Vagina (tissue), 2 donors: ENCODE measurements around the gene NTM.

Source experiments
- POLR2AphosphoS5 ChIP-seq, 2 donors: sonication (generic); formaldehyde crosslinking; IDR thresholded peaks; one replicate each; pipeline ENCODE4 v1.9.0; 2017; ENCODE audit warnings: antibody characterized with exemption in 2 of 2, mild to moderate bottlenecking in 2 of 2, low read depth in 1 of 2; ENCODE audit not compliant: insufficient read depth in 1 of 2
- TF ChIP-seq, protein P1 (sequence below), 3 experiments: fragments of 450-650 bp in 2 of 3; fragments of 200-600 bp in 1 of 3; sonication (generic) in 1 of 3; IDR thresholded peaks; one replicate each; pipeline ENCODE4 v1.5.1; 2017 to 2019; ENCODE audit warnings: antibody characterized with exemption in 3 of 3, mild to moderate bottlenecking in 2 of 3, moderate library complexity in 2 of 3

DNA sequence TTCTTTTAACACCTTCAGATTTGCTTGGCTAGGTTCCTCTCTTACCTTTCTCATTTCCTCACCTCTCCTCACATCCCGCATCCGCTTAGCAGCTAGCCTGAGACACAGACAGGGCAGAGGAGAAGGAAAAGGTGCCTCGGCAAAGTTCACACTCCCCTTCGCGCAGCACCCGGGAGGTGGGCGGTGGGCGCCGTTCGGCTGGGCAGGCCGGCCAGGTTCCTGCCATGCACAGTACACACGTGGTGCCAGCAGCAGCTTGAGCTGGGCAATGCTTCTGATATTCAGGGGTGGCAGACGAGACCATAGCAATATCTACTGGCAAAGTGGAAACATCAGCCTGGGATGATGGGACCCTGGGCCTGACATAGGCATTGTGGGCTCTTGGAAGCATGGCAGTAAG is 3.3 kb downstream of the NTM start:
- TF ChIP-seq, protein P1, sequence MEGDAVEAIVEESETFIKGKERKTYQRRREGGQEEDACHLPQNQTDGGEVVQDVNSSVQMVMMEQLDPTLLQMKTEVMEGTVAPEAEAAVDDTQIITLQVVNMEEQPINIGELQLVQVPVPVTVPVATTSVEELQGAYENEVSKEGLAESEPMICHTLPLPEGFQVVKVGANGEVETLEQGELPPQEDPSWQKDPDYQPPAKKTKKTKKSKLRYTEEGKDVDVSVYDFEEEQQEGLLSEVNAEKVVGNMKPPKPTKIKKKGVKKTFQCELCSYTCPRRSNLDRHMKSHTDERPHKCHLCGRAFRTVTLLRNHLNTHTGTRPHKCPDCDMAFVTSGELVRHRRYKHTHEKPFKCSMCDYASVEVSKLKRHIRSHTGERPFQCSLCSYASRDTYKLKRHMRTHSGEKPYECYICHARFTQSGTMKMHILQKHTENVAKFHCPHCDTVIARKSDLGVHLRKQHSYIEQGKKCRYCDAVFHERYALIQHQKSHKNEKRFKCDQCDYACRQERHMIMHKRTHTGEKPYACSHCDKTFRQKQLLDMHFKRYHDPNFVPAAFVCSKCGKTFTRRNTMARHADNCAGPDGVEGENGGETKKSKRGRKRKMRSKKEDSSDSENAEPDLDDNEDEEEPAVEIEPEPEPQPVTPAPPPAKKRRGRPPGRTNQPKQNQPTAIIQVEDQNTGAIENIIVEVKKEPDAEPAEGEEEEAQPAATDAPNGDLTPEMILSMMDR (IDR thresholded peaks at IDR 0.05) = no peak
- no peak for TF ChIP-seq POLR2AphosphoS5 (IDR thresholded peaks at IDR 0.05; ENCODE audit: insufficient read depth in 1 of 2, low read depth in 1 of 2)
